Common myeloid progenitor, CD34-positive (primary cell): ENCODE measurements around the gene ARHGEF28.

Experiments used
- CTCF ChIA-PET: fragments of 350-600 bp; sonication (Branson Sonifier 250); formaldehyde crosslinking; loops from one replicate; lab custom pipeline; 2021; ENCODE audit warnings: antibody characterized with exemption; lab: Charles Lee
- POLR2A ChIA-PET: fragments of 350-600 bp; sonication (Branson Sonifier 250); formaldehyde crosslinking; loops from one replicate; lab custom pipeline; 2021; ENCODE audit warnings: antibody characterized with exemption; lab: Charles Lee
- DNase-seq, 3 donors: peaks; one replicate each; pipeline versions ENCODE4 v3.0.0 to v3.0.0-alpha.2; 2013
- H3K27ac ChIP-seq, 2 experiments: 1 replicate in 1 of 2; 2 replicates in 1 of 2; pipeline ENCODE4 v1.7.0; 2013; ENCODE audit warnings: inconsistent platforms in 2 of 2, low read length in 2 of 2, mild to moderate bottlenecking in 2 of 2, low read depth in 1 of 2, moderate library complexity in 1 of 2; ENCODE audit not compliant: severe bottlenecking in 2 of 2, insufficient read depth in 1 of 2, poor library complexity in 1 of 2
- H3K27me3 ChIP-seq, 5 experiments: replicated peaks in 2 of 5; 1 replicate in 3 of 5; 2 replicates in 2 of 5; pipeline versions ENCODE4 v1.6.1 to v1.7.0; 2013; ENCODE audit warnings: low read length in 4 of 5, mild to moderate bottlenecking in 2 of 5, moderate library complexity in 2 of 5, inconsistent platforms in 1 of 5; ENCODE audit not compliant: insufficient read depth in 5 of 5, control insufficient read depth in 4 of 5
- H3K36me3 ChIP-seq, 4 experiments: 1 replicate in 2 of 4; 2 replicates in 2 of 4; pipeline versions ENCODE4 v1.6.1 to v1.7.0; 2013; ENCODE audit warnings: low read length in 3 of 4, control low read depth in 1 of 4, mild to moderate bottlenecking in 1 of 4; ENCODE audit not compliant: control insufficient read depth in 4 of 4, insufficient read depth in 4 of 4
- H3K4me1 ChIP-seq, 4 experiments: 1 replicate in 3 of 4; 2 replicates in 1 of 4; pipeline versions ENCODE4 v1.6.1 to v1.7.1; 2013; ENCODE audit warnings: low read length in 3 of 4, mild to moderate bottlenecking in 3 of 4, control low read depth in 1 of 4, inconsistent platforms in 1 of 4, moderate library complexity in 1 of 4; ENCODE audit not compliant: control insufficient read depth in 4 of 4, insufficient read depth in 4 of 4; ENCODE audit errors: control extremely low read depth in 1 of 4
- H3K4me3 ChIP-seq, 7 experiments: 1 replicate in 4 of 7; 2 replicates in 3 of 7; pipeline versions ENCODE4 v1.5.1 to v1.7.0; 2013; ENCODE audit warnings: mild to moderate bottlenecking in 7 of 7, low read length in 6 of 7, moderate library complexity in 6 of 7, inconsistent platforms in 2 of 7, low read depth in 2 of 7, control low read depth in 1 of 7; ENCODE audit not compliant: insufficient read depth in 4 of 7, control insufficient read depth in 1 of 7; ENCODE audit errors: extremely low read depth in 1 of 7
- H3K9me3 ChIP-seq, 5 experiments: 1 replicate in 4 of 5; 2 replicates in 1 of 5; pipeline versions ENCODE4 v1.6.1 to v1.7.1; 2013; ENCODE audit warnings: low read length in 4 of 5, mild to moderate bottlenecking in 2 of 5, inconsistent platforms in 1 of 5, low read depth in 1 of 5, moderate library complexity in 1 of 5; ENCODE audit not compliant: control insufficient read depth in 4 of 5, insufficient read depth in 2 of 5; ENCODE audit errors: control extremely low read depth in 1 of 5
- WGBS: methylation state at CpG from one replicate; pipeline ENCODE4 v1.1.5; 2013; ENCODE audit not compliant: insufficient coverage; 5-methylcytosine and 5-hydroxymethylcytosine counted together

The ARHGEF28 gene

DNA sequence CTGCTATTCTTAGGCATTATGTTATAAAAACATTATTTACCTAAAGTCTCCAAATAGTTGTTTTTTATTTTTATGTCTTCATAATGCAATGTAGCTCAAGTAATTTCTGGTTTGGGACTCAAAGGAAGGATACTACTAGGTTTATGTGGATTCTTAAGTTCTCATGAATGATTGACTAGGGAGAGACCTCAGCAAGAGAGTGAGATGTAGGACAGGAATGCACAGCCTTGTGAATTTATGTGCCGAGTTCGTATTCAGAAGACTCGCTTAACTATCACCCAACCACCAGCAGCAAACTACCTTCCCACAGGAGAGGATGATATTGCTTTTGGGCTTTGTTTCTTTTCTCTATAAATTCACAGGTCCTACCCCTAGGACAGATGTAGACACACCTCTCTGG is 282.9 kb downstream of the ARHGEF28 start:
- Histone ChIP-seq H3K27ac (no peak overlapping the region), H3K4me3 (no peak overlapping the region), H3K36me3 (no peaks in the 10 kb centered on the region), H3K4me1 (no peaks in the 10 kb centered on the region), H3K9me3 (no peaks in the 10 kb centered on the region), H3K27me3 (no peaks in the 10 kb centered on the region)
- ChIA-PET CTCF (interaction anchor here (0.5 kb wide), 1 partner anchor 94 kb away, joined by 3 read pairs; no protein-coding TSS in a partner anchor), POLR2A (no interaction called here)
- no peak for DNase-seq
- 87% methylated on average over 3 of the region's 3 CpGs for WGBS

DNA sequence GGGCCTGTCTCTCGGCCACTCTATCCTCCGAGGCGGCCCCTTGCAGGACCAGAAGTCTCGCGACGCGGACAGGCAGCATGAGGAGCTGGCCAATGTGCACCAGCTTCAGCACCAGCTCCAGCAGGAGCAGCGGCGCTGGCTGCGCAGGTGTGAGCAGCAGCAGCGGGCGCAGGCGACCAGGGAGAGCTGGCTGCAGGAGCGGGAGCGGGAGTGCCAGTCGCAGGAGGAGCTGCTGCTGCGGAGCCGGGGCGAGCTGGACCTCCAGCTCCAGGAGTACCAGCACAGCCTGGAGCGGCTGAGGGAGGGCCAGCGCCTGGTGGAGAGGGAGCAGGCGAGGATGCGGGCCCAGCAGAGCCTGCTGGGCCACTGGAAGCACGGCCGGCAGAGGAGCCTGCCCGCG is 283.5 kb downstream of the ARHGEF28 start:
- CTCF ChIA-PET = interaction anchor here (0.5 kb wide), 1 partner anchor 95 kb away, joined by 3 read pairs; no protein-coding TSS in a partner anchor
- no peaks in the 10 kb centered on the region for H3K36me3 ChIP-seq
- no peaks in the 10 kb centered on the region for H3K27me3 ChIP-seq
- H3K27ac ChIP-seq = no peak overlapping the region
- over 99% methylated on average over 27 of the region's 27 CpGs for WGBS
- no peak overlapping the region for H3K4me3 ChIP-seq
- DNase-seq = no peak
- no peaks in the 10 kb centered on the region for H3K4me1 ChIP-seq
- POLR2A ChIA-PET = interaction anchor here (0.6 kb wide), 1 partner anchor 667 kb away, joined by 4 read pairs; no protein-coding TSS in a partner anchor
- H3K9me3 ChIP-seq = no peaks in the 10 kb centered on the region

- Histone ChIP-seq H3K4me3 (no peak overlapping the region), H3K36me3 (no peaks in the 10 kb centered on the region), H3K27me3 (no peaks in the 10 kb centered on the region), H3K4me1 (no peaks in the 10 kb centered on the region), H3K27ac (no peak overlapping the region), H3K9me3 (no peaks in the 10 kb centered on the region)
- CTCF ChIA-PET = interaction anchor here (4.4 kb wide), 1 partner anchor 10 kb away, joined by 19 read pairs; no protein-coding TSS in a partner anchor
- no peak for DNase-seq
- no CpG with 5 or more reads among the region's 4 CpGs for WGBS
- POLR2A ChIA-PET = no interaction called here
Measured at GRCh38 chr5:73911761-73912393, 285.9 kb downstream of the ARHGEF28 start.

GRCh38 chr5:73912821-73913271 is 286.9 kb downstream of the ARHGEF28 start:
- no peak for DNase-seq
- WGBS = 94% methylated on average over 2 of the region's 3 CpGs
- no peaks in the 10 kb centered on the region for H3K36me3 ChIP-seq
- POLR2A ChIA-PET = no interaction called here
- H3K27ac ChIP-seq = no peak overlapping the region
- CTCF ChIA-PET = interaction anchor here (4.4 kb wide), 1 partner anchor 11 kb away, joined by 19 read pairs; no protein-coding TSS in a partner anchor
- no peaks in the 10 kb centered on the region for H3K27me3 ChIP-seq
- no peaks in the 10 kb centered on the region for H3K9me3 ChIP-seq
- no peak overlapping the region for H3K4me3 ChIP-seq
- H3K4me1 ChIP-seq = no peaks in the 10 kb centered on the region

GRCh38 chr5:73913971-73914370 is 288.0 kb downstream of the ARHGEF28 start:
- CTCF ChIA-PET = interaction anchor here (4.4 kb wide), 1 partner anchor 12 kb away, joined by 19 read pairs; no protein-coding TSS in a partner anchor
- no peaks in the 10 kb centered on the region for H3K27me3 ChIP-seq
- H3K36me3 ChIP-seq = no peaks in the 10 kb centered on the region
- POLR2A ChIA-PET = no interaction called here
- no peaks in the 10 kb centered on the region for H3K4me1 ChIP-seq
- H3K4me3 ChIP-seq = no peak overlapping the region
- no peaks in the 10 kb centered on the region for H3K9me3 ChIP-seq
- no peak for DNase-seq
- H3K27ac ChIP-seq = no peak overlapping the region

GRCh38 chr5:73915345-73915744 is 289.3 kb downstream of the ARHGEF28 start:
- WGBS = no CpG with 5 or more reads among the region's 1 CpG
- Histone ChIP-seq H3K36me3 (no peaks in the 10 kb centered on the region), H3K27ac (no peak overlapping the region), H3K9me3 (no peaks in the 10 kb centered on the region), H3K4me3 (no peak overlapping the region), H3K27me3 (no peaks in the 10 kb centered on the region), H3K4me1 (no peaks in the 10 kb centered on the region)
- POLR2A ChIA-PET = no interaction called here
- CTCF ChIA-PET = no interaction called here
- DNase-seq = no peak

DNA sequence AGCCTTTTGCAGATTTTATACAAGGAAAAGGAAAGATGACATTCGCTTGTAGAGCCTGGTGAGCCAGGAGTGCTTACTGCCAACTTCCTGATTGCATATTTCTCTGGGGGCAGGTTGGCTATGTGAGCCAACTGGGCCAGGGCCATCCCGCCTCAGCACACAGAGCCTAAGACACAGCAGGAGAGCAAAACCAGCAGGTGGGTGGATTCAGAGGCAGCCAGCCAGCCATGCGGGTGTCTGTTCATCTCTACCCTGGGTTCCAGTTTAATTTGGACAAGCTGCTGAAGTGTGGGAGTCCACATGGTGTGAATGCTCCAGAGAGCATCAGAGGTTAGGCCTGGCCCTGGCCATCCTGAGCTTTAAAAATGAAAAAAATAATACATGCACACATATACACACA is 291.4 kb downstream of the ARHGEF28 start:
- WGBS = 100% methylated on average over 3 of the region's 3 CpGs
- ChIA-PET POLR2A (no interaction called here), CTCF (no interaction called here)
- no peak overlapping the region for H3K27ac ChIP-seq
- H3K9me3 ChIP-seq = no peaks in the 10 kb centered on the region
- no peaks in the 10 kb centered on the region for H3K36me3 ChIP-seq
- H3K4me1 ChIP-seq = peaks cover 0 to 5% (median 1%) of the 10 kb centered on the region in 4 experiments
- DNase-seq = no peak
- H3K27me3 ChIP-seq = no peaks in the 10 kb centered on the region
- H3K4me3 ChIP-seq = no peak overlapping the region
